HG02970 (cell line): ENCODE data around the gene SETD3.
"Not testable (repeated sequence)": the region's sequence is repeated elsewhere in the genome, so short reads cannot be mapped to it uniquely, and the experiment has no call there.

Experiments used
- ATAC-seq: cut with Tn5 transposase; IDR thresholded peaks from one replicate; pipeline ENCODE4 v1.9.1; 2021; ENCODE audit warnings: mild to moderate bottlenecking, moderate library complexity, moderate number of reproducible peaks; ENCODE audit not compliant: unreplicated experiment, low FRiP score

Gene SETD3

DNA sequence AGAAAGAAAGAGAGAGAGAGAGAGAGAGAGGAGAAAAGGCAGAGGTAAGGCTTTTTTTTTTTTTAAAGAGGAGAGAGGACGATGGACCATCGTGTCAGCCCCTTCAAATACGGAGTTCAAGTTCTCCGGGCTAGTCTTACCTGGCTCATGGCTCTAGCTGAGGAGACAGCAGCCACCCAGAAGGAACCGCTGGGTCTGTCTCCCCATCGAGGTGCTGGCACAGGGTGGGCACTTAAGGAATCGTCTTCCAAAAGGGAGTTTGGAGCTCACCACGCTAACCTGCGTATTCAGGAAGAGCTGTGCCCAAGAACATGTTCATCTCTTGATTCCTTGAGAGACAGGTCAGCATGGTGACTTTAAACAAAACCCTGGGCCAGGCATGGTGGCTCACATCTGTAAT, 102.7 kb downstream of the SETD3 start:
- ATAC-seq: no peak

DNA sequence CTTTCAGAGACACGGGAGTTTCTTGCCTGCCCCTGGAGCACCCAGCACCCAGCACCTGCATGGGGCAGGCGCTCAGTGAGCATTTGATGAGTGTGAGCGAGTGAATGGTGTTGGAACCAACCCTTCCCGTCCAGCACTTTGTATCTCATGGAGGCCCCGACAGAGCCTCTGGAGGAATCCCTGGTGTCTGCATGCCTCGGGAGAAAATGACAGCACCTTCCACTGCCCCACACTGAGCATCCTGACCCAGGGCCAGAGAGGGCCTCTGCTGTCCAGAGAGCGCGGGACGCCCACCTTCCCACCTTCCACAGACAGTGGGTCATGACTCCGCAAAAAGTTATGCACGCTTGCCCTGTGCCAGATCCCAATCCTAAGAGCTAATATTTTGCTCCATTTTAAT, 105.7 kb downstream of the SETD3 start:
- ATAC-seq: no peak

DNA sequence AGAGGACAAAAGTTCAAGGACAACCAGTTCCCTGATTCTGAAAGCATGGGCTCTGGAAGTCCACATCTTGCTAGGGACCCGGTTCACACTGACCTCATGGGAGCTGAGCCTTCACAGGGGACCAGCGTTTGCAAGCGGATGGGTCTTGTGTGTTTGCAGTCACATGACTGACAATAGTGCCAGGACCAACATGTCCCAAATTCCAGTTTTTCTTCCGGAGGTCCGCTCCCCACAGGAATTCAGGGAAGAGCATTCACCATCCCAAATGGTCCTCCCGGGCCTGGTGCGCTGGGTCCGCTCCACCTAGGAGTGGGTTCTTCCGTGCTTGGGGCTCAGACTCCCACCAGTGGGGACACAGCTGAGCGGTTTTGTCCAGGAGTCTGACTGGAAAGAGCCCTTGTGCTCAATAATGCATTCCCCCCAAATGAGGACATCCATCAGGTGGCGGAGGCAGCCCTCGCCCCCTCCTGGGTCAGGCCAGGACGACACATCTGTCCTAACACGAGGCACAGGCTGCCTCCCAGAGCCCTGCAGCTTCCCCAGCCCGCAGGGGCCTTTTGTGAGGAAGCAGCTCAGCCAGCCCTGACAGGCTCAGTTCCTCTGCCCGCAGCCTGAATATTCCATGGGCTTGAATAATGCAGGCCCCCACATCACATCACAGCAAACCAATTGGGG, 116.9 kb downstream of the SETD3 start:
- no peak for ATAC-seq

DNA sequence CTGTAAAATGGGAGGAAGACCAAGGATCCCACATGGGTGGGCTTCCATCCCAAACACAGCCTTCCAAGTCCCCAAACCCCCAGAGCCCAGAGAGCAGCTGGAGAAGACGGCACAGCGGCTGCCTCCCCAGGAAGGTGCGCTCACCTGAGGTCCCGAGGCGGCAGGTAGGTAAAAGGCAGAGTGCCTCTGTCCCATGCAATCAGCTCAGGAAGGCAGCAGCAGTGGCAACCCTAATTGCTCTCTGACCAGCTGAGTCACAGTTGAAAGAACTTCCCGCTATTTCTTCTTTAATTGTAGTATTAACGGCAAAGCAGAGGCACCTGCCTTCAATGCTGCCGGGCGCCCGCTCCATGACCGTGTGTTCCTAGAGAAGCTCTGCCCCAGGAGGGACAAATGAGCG, 117.6 kb downstream of the SETD3 start:
- ATAC-seq: no peak

DNA sequence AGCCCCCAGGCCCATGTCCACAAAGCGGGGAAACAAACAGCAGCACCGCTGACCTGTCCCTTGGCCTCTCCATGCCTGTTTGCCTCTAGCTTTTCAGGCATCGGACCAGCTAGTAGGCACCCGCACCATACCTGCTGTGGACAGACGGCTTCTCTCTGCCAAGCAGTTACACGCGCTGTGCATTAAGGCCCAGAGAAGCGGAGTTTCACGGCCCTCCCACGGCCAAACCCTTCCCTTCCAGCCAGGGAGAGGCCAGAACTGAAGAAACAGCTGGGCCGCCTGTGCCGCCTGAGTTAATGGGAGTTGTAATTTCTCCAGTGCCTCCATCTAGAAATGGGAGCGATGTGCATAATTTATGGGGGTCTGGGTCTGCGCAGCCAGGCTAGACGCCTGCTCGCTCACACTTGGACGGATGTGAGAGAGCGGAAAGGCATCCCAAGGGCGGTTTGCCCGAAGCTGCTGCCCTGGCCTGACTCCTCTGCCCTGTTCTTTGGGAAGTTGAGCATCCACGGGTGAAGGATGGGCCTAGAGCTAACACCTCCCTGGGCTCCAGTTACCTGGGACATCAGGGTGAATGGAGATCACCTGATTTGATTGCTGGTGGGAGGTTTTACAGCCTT, 119.0 kb downstream of the SETD3 start:
- no peak for ATAC-seq

DNA sequence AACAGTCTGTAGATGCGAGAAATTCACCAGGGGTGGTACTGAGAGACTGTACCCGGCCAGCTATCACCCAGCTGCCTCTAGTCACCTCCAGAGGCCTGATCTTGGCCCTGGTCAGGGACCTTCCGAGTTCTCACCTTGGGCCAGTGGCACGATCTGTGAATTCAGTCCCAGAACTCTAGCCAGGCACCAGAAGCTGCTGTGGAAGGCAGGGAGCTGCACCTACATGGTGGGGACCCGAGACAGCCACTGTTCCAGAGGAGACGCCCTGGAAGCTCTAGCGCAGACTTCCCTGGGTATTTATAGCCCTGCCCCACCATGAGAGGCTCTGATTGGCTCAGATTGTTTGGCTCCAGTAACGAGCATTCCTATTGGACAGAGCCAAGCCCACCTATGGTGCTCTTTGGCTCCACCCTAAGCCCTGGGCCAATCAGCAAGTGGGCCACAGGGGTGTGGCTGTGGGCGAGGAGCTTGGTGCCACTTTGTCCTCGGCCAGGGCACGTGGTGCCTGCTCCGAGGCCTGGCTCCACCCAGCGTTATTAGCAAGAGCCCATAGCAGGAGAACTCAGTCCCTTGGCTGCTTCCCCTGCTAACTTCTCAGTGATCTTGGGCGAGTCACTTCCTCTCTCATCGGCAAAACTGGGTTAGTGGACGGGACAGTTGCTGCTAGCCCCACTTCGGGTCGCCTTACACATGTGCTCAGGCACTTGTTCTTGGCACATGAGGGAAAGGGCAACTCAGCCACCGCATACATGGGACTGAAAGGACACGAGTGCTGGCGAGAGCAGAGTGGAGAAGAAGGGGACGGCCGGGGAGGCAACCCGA, 119.7 kb downstream of the SETD3 start:
- ATAC-seq: no peak

DNA sequence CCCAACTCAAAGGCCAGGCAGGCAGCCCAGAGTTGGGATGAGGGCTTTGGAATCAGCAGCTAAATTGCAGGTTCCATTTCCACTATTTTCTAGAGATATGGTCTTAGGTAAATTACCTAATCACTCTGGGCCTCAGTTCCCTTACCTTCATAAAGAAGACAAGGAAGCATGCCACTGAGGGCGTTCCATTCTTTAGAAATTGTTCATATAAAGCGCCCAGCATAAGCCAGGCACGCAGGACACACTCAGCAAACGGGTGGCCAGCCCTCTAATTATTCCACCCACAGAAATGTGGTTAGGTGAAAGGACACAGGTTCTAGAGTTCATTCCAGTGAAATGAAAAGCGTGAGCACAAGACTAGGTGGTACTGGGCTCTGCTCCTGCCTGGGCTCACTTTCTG, 120.8 kb downstream of the SETD3 start:
- no peak for ATAC-seq

DNA sequence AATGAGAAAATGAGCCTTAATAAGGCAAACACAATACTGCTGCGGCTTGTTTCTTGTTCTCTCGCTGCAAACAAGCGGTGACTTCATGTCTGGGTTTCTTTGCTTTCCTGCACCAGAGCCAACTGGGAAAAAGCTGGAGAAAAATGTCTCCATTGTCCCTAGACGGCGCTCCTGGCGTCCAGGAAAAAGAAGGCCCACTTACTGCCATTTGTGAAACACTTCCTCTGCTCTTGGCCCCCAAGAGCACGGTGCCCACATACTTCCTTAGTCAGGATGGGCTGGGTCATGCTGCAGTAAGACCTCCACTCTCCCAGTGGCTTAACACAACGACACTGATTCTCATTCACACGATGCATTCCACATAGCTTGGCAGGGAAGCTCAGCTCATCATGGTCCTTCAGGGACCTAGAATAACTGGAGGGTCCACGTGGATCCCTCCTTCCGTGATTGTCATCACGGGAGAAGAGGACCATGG, 122.7 kb downstream of the SETD3 start:
- ATAC-seq: no peak

DNA sequence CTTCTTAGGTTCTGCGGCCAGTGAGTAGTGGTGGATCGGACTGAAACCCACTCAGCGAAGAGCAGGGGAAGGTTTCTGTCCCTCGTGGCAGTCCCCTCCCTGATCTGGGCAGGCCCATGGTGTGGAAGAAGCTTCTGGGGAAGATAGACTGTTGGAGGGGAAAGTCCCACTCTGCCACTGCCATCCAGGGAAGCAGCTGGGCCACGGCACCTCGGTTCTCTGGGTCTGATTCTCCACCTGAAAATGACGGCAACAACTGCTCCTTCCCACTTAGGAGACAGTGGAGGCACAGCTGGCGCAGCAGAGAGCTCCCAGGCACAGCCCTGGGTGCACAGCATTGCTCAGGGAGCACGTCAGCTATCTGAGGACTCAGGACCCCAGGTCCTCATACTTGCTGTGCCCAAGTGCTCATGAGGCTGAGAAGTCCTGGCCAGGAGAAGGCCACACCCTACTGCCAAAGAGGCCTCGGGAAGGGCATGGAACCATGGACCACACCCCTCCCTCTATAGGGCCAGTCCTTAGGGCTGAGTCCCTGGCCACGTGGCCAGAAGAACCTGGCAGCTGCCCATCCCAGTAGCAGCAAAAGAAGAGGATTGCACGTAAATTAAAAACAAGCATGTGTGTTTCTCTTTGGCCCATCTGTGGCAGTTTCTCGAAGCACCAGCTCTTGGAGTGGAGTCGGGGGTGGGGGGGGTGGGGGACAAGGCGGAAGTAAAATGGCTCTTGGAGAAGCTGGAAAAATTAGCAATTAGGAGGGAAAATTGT, 123.3 kb downstream of the SETD3 start:
- no peak for ATAC-seq

DNA sequence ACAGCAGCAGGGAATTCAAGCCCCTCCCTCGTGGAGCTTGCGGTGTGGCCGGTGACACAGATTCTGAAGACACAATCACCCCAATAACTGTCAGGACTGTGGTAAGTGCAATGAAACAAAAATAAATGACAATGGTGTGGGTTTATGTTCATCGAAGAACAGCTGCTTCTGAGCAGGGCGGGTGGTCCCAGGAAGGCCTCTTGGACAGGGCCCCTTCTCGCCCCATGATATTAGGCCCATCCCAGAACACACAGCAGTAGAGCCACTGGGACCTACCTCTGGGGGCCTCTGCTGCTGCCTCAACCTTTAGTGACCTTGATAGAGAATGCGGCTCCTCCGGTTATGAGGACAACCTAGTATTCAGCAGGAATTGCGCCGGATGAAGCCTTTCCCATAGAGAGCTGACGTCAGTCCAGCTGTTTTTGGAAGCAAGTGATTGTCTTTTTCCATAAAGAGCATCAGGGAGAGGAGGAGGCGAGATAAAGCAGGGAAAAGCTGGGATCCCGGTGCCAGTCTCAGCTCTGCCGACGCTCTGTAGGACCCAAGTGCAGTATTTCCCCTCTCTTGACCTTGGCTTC, 124.5 kb downstream of the SETD3 start:
- ATAC-seq: no peak

DNA sequence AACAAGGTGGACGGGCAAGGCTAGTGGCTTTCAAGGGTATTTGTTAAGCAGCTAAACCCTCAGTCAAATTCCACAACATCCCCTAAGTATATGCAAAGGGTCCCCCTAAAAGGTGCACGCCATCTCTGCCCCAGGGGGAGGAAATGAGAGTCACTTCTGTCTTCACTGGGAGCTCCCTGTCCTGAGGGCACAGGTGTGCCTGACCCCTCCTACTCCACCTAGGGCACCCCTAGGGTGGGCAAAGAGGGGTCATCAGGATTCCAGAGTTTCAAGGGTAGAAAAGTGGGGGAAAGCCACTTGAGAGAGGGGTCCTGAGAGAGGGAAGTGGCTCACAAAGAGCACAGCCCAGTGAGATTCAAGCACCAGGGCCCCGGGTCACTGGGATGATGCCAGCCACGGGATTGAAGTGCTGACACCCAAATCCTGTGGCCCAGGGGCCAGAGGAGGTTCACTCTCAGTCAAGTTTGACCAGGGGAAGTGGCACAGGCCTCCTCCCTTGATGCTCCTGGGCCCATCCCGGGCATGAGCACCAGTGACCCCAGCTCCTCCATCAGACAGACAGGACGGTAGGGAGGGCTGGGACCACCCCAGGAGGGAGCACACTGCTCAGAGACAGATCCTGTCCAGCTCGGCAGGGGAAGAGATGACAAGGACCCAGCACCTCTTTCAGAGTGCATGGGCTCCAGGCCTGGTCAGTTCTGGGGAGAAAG, 126.3 kb downstream of the SETD3 start:
- no peak for ATAC-seq

DNA sequence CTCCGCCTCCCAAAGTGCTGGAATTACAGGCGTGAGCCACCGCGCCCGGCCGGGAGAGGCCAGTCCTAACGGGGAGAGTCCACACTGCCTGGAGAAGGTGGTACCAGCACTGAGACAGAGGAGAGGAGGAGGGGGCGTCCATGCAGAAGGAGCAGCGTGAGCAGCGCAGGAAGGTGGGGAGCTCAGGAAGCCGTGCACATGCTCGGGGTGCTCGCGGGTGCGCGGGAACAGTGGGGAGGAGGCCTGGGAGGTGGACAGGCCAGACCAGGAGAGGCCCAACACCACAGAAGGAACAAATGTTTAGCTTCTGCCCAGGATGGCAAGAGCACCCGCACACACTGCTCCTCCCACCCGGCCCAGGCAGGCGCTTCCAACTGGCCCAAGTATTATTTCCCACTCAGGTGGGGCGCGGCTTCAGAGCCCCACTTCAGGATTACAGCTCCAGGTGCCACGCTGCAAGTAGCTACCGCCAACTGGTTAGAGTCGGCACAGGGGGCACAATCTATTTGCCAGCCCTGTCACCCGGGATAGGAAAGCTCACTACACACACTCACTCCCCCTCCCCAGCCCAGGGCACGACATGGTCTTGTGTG, 127.9 kb downstream of the SETD3 start:
- ATAC-seq: no peak

DNA sequence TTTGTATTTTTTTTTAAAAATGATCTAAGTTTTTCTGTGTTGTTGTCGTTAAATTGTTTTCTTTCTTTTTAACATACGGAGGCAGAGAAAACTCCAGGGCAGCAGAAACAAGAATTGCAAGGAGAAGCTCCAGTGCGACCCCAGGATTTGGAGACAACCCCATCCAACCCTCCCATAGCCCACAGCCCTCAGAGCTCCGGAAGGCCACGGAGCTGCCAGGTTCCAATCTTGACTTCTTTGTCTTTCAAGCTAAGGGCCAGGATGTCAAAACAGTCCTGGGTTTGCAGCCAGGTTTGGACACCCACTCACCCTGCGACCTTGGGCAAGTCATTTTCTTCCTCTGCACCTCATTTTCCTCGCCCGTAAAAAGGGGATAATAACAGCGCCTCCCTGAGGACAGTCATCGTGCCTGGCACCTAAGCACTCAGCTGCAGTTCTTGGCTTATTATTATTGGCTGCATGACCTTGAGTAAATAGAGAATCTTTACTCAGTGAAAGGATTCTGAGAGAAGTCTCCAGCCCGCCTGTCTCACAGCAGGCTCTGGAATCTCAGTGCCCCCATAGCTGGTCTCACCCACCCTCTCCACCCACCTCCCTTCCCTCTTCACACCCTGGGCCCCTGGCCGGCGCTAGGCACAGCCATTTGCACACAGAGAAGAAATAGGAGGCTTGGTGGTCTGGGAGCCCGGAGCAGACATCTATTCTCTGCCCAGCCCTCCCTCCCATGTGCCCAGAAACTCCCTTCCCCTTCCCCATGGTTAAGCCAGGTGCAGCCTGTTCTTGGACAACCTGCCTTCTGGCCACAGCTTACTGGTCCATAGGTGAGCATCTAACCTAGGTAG, 129.3 kb downstream of the SETD3 start:
- no peak for ATAC-seq

DNA sequence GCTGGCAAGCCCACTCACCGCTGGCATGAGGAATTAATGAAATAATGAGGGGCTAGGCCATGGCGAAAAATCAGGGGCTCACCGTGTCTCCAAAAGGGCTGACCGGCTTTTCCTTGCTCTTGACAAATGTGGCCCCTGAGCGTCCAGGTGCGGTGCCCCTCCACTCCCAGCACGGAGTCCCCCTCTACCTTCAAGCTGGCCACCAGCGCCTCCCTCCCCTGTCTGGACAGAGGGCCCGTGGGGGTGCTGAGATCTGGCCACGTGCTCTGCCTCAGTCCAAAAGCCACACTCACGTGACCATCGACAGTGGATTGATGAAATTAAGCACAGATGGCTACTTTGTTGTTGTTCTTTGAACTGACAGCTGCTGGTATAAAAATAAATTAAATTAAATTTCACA, 129.9 kb downstream of the SETD3 start:
- no peak for ATAC-seq

DNA sequence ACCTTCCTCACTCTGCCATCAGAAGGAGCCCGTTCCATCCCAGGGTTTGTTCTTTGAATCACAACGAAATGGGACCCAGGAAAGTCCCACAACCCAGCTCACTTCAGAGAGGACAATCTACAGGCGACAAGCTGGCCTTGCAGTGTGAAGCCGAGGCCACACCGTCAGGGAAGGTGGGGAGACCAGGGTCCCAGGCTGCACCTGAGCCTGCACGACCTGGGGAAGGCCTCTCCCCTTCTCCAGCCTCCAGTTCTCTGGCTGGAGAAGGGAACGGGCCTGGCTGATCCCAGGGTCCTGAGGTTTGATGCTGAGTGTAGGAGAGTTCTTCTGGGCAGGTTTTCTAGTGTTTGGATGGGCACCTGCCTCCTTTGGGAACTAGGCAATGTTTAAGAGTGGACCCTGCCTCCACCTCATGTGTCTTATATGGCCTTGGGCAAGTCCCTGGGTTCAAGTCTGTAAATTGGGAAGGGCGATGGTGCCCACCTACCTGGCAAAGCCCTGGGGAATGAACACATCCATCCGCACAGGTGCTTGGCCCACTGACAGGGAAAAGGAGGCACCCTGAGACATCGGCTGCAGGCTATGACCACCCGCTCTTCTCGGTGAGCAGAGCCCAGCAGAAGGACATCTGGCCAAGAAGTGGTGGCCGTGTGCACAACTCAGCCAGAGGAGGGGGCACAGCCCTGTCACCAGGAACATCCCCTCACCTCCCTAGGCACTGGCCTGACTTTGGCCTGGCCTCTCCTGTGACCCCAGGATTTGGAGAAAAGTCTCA, 130.8 kb downstream of the SETD3 start:
- ATAC-seq: no peak

DNA sequence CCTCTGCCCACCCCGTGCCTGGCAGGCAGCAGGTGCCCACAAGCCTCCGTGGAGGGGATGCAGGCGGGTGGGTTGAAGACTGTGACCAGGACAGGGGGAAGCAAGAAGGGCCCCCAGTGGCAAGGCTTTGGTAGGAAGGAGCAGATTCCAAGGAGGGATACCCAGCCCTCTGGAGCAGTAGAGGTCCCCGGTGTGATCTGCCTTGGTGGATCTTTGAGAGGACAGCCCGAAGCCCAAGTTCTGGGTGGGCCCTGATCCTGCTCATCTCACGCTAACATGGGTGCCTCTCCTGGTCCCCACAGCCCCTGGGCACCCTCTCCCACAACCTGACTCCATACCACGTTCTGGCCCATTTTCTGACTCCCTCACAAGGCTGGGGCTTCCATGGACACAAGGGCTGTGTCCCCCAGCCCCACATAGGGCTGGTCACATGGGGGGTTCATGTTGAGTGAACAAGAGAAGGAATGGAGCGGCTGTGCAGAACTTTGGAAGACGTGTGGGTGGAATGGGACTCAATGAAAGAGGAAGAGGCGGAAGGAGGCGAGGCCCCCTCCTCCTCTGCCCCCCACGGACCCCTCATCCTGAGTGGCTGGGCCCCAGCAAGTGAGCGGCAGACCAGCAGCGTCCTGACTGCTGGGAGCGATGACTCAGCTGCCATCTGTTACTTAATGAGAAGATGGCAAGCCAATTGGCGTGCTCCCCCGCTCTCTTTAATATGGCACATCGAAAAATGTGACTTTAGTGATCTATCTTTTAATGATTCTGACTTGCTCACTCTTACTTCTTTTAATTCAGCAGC, 131.6 kb downstream of the SETD3 start:
- no peak for ATAC-seq

DNA sequence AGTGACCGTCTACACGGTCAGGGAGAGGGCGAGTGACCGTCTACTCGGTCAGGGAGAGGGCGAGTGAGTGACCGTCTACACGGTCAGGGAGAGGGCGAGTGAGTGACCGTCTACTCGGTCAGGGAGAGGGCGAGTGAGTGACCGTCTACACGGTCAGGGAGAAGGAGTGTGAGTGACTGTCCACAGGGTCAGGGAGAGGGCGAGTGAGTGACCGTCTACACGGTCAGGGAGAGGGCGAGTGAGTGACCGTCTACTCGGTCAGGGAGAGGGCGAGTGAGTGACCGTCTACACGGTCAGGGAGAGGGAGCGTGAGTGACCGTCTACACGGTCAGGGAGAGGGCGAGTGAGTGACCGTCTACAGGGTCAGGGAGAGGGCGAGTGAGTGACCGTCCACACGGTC, 132.4 kb downstream of the SETD3 start:
- not testable (repeated sequence) for ATAC-seq
